ENCODE results near the gene SOX21. TPM values are rescaled to one million over a fixed set of nuclear protein-coding genes. Genes with fewer than 3 reads are reported as not detected.

SOX21 gene
- polyA plus RNA-seq, 2 of the 4 experiments (the other 2 are of a cell fraction), result 0.62 to 6.9 TPM

- ATAC-seq (peak; percentile 12 to 35), DNase-seq (ENCODE audit: low read depth in 1 of 2, low spot score in 1 of 2) (peak in 1 of 2 experiments; percentile 47), FAIRE-seq (no peak)
- CTCF ChIA-PET, result no interaction called here
- TF ChIP-seq USF2 (IDR thresholded peaks at IDR 0.05), result no peak
- 0 out of 5 replicates have a peak, but pooled peaks of 1 of the 2 experiments have one; percentile 17 for TF ChIP-seq JUN (IDR thresholded peaks at IDR 0.05)
- TF ChIP-seq RAD21 (conservative IDR thresholded peaks at IDR 0.05 in 1 of 2, IDR thresholded peaks at IDR 0.05 in 1 of 2), result no peak
- no peak for TF ChIP-seq EHF (CRISPR knock-in tag; IDR thresholded peaks at IDR 0.05)
- no peak for TF ChIP-seq NR3C1 (IDR thresholded peaks at IDR 0.05)
- no CpG with 5 or more reads among the region's 97 CpGs for WGBS (ENCODE audit: missing lambda C conversion rate)
- peak overlapping the region; percentile 54 to 76; a peak in 5 of 6 replicates for H3K27ac ChIP-seq
- peak overlapping the region; percentile 86 for H3K4me2 ChIP-seq
- POLR2A ChIA-PET, result interaction anchor here (0.7 kb wide), 2 partner anchors 8 to 30 kb away, joined by 3 to 9 read pairs; no protein-coding TSS in a partner anchor
- H3K9me3 ChIP-seq, result no peaks in the 10 kb centered on the region
- H3K4me3 ChIP-seq, result peak overlapping the region; percentile 55
- no peaks in the 10 kb centered on the region for H3K4me1 ChIP-seq
These were observed 621 bp downstream of the SOX21 start for GRCh38 chr13:94711561-94712286.

- ChIA-PET POLR2A (no interaction called here), CTCF (interaction anchor here (1.4 kb wide), 1 partner anchor 36 kb away, joined by 3 read pairs; no protein-coding TSS in a partner anchor)
- Histone ChIP-seq H3K9me3 (no peaks in the 10 kb centered on the region), H3K4me3 (peak overlapping the region; percentile 55), H3K4me1 (no peaks in the 10 kb centered on the region), H3K4me2 (peak overlapping the region; percentile 86), H3K27ac (peak overlapping the region; percentile 54 to 76; a peak in 5 of 6 replicates)
- FAIRE-seq (no peak), DNase-seq (ENCODE audit: low read depth in 1 of 2, low spot score in 1 of 2) (peak; percentile 42 to 55), ATAC-seq (peak; percentile 56 to 63)
- 65% methylated on average over 15 of the region's 81 CpGs for WGBS (ENCODE audit: missing lambda C conversion rate)
- peak; percentile 32; the same call in 2 of the 3 replicates for TF ChIP-seq SMC3 (IDR thresholded peaks at IDR 0.05)
- peak; percentile 50 for TF ChIP-seq CTCF (IDR thresholded peaks at IDR 0.05)
- no peak for TF ChIP-seq EHMT2 (IDR thresholded peaks at IDR 0.05; ENCODE audit: low read depth)
- no peak for TF ChIP-seq ATOH8 (CRISPR knock-in tag; IDR thresholded peaks at IDR 0.05; ENCODE audit: low read depth)
These were observed 1.3 kb downstream of the SOX21 start for GRCh38 chr13:94710881-94711560.

GRCh38 chr13:94710065-94710781, 2.1 kb downstream of the SOX21 start:
- TF ChIP-seq MAZ (IDR thresholded peaks at IDR 0.05; ENCODE audit: borderline replicate concordance, low read depth, low read length) (no peak), ZSCAN20 (CRISPR knock-in tag; IDR thresholded peaks at IDR 0.05) (no peak), HEYL (CRISPR knock-in tag; IDR thresholded peaks at IDR 0.05) (no peak), ZFP36 (IDR thresholded peaks at IDR 0.05; ENCODE audit: borderline replicate concordance, partially characterized antibody) (no peak), SMC3 (IDR thresholded peaks at IDR 0.05) (no peak), MAFK (IDR thresholded peaks at IDR 0.05; ENCODE audit: partially characterized antibody) (no peak), KDM5A (IDR thresholded peaks at IDR 0.05) (no peak), TFCP2L1 (CRISPR knock-in tag; IDR thresholded peaks at IDR 0.05) (no peak), NPAS2 (CRISPR knock-in tag; IDR thresholded peaks at IDR 0.05; ENCODE audit: borderline replicate concordance) (no peak), JUN (IDR thresholded peaks at IDR 0.05) (no peak), HOXB5 (CRISPR knock-in tag; IDR thresholded peaks at IDR 0.05) (no peak), HDAC2 (IDR thresholded peaks at IDR 0.05) (no peak), PHF8 (IDR thresholded peaks at IDR 0.05; ENCODE audit: borderline replicate concordance, low read depth) (no peak), EHF (CRISPR knock-in tag; IDR thresholded peaks at IDR 0.05) (no peak), RNF2 (IDR thresholded peaks at IDR 0.05; ENCODE audit: borderline replicate concordance, low read depth) (no peak), CHD4 (IDR thresholded peaks at IDR 0.05; ENCODE audit: borderline replicate concordance) (no peak), FOSL2 (IDR thresholded peaks at IDR 0.05) (no peak), FOSL2 (CRISPR knock-in tag; IDR thresholded peaks at IDR 0.05) (no peak), ZNF302 (CRISPR knock-in tag; IDR thresholded peaks at IDR 0.05) (no peak), E2F6 (IDR thresholded peaks at IDR 0.05; ENCODE audit: borderline replicate concordance, low read depth) (no peak)
- ATAC-seq (no peak), FAIRE-seq (no peak), DNase-seq (ENCODE audit: low read depth in 1 of 2, low spot score in 1 of 2) (no peak)
- no peak overlapping the region for H3K27ac ChIP-seq
- H3K4me3 ChIP-seq, result no peak overlapping the region
- H3K9me3 ChIP-seq, result no peaks in the 10 kb centered on the region
- WGBS (ENCODE audit: missing lambda C conversion rate), result 76% methylated on average over 15 of the region's 18 CpGs
- H3K4me2 ChIP-seq, result peak overlapping the region; percentile 86; the same call in 1 of the 3 replicates
- ChIA-PET CTCF (interaction anchor here (1.4 kb wide), 1 partner anchor 35 kb away, joined by 3 read pairs; no protein-coding TSS in a partner anchor), POLR2A (no interaction called here)
- H3K4me1 ChIP-seq, result no peaks in the 10 kb centered on the region

Data from A549 (cell line).